IPS-18c (cell line): ENCODE data around the gene STX5.
"Not testable (repeated sequence)": the region's sequence is repeated elsewhere in the genome, so short reads cannot be mapped to it uniquely, and the experiment has no call there.

ENCODE experiments used
- H3K4me3 ChIP-seq: 2 replicates; pipeline ENCODE4 v1.7.0; 2013; ENCODE audit warnings: low read depth, mild to moderate bottlenecking, low read length, moderate library complexity; ENCODE audit not compliant: insufficient read depth
- H3K9me3 ChIP-seq: one replicate; pipeline ENCODE4 v1.6.1; 2013; ENCODE audit warnings: mild to moderate bottlenecking, low read length, moderate library complexity; ENCODE audit not compliant: control insufficient read depth, insufficient read depth

The STX5 gene

GRCh38 chr11:62840721-62841360 lies 9.0 kb upstream of the STX5 start:
- peak overlapping the region; percentile 99; the same call in 1 of the 2 replicates for H3K4me3 ChIP-seq
- not testable (repeated sequence) for H3K9me3 ChIP-seq

- Histone ChIP-seq H3K4me3 (peak within 1 kb of the TSS; percentile 99), H3K9me3 (no peaks in the 10 kb centered on the region)
Measured at GRCh38 chr11:62839050-62839945, 7.4 kb upstream of the STX5 start, which contains the start of gene WDR74. Gene WDR74 (minus strand): TSS chr11:62839590. CDS start chr11:62839570, 20 bp downstream.

- no peaks in the 10 kb centered on the region for H3K9me3 ChIP-seq
- H3K4me3 ChIP-seq: no peak overlapping the region
Measured at GRCh38 chr11:62835336-62835735, 3.5 kb upstream of the STX5 start.

- Histone ChIP-seq H3K9me3 (no peaks in the 10 kb centered on the region), H3K4me3 (peak within 1 kb of the TSS; percentile 98)
Measured at GRCh38 chr11:62832336-62833234, 734 bp upstream of the STX5 start, which contains the start of gene TEX54. Gene TEX54 (minus strand): TSS chr11:62832841.

- peak overlapping the region; percentile 98 for H3K4me3 ChIP-seq
- H3K9me3 ChIP-seq: no peaks in the 10 kb centered on the region
Measured at GRCh38 chr11:62830904-62831519, 839 bp downstream of the STX5 start.

GRCh38 chr11:62828130-62828529 lies 3.7 kb downstream of the STX5 start:
- H3K4me3 ChIP-seq: not testable (repeated sequence)

GRCh38 chr11:62823677-62824076 lies 8.2 kb downstream of the STX5 start:
- H3K4me3 ChIP-seq: no peak overlapping the region
- H3K9me3 ChIP-seq: no peaks in the 10 kb centered on the region

More at GRCh38 chr11:62828130-62828529, 3.7 kb downstream of the STX5 start:
- not testable (repeated sequence) for H3K9me3 ChIP-seq

- Histone ChIP-seq H3K4me3 (no peak overlapping the region), H3K9me3 (no peaks in the 10 kb centered on the region)
Measured at GRCh38 chr11:62817129-62817528, 14.7 kb downstream of the STX5 start.

- H3K4me3 ChIP-seq: no peak overlapping the region
- H3K9me3 ChIP-seq: no peaks in the 10 kb centered on the region
Measured at GRCh38 chr11:62816557-62816956, 15.3 kb downstream of the STX5 start.

- H3K4me3 ChIP-seq: no peak overlapping the region
- H3K9me3 ChIP-seq: no peaks in the 10 kb centered on the region
Measured at GRCh38 chr11:62811659-62812058, 20.2 kb downstream of the STX5 start.

GRCh38 chr11:62810748-62811147 lies 21.1 kb downstream of the STX5 start:
- Histone ChIP-seq H3K9me3 (no peaks in the 10 kb centered on the region), H3K4me3 (no peak overlapping the region)

- H3K9me3 ChIP-seq: peaks cover 2% of the 10 kb centered on the region
- no peak overlapping the region for H3K4me3 ChIP-seq
Measured at GRCh38 chr11:62806611-62807121, 25.2 kb downstream of the STX5 start.

GRCh38 chr11:62805961-62806441 lies 25.9 kb downstream of the STX5 start:
- H3K9me3 ChIP-seq: peaks cover 2% of the 10 kb centered on the region

GRCh38 chr11:62805076-62805892 lies 26.6 kb downstream of the STX5 start, which contains the start of gene NXF1:
Gene NXF1 (minus strand): TSS chr11:62805440. CDS start chr11:62805356, 84 bp downstream.
- H3K9me3 ChIP-seq: peaks cover 2% of the 10 kb centered on the region
- H3K4me3 ChIP-seq: peak within 1 kb of the TSS; percentile 94

More at GRCh38 chr11:62805961-62806441, 25.9 kb downstream of the STX5 start:
- H3K4me3 ChIP-seq: peak overlapping the region; percentile 94

GRCh38 chr11:62804310-62805075 lies 27.4 kb downstream of the STX5 start:
- H3K4me3 ChIP-seq: peak overlapping the region; percentile 94
- H3K9me3 ChIP-seq: peaks cover 2% of the 10 kb centered on the region
